Measurements from ENCODE around the gene KCNH2. TPM values are rescaled to one million over a fixed set of nuclear protein-coding genes. Genes with fewer than 3 reads are reported as not detected.

Gene KCNH2
- total RNA-seq, 3 donors from 2014 or later (not counting 1 experiment from before 2014, with no cell fraction given): 0.39 to 0.60 TPM; not detected in 1

- peaks cover 56% of the 10 kb centered on the region for H3K4me1 ChIP-seq (ENCODE audit: control insufficient read depth, insufficient read depth, low read length)
- H3K4me1 Mint-ChIP-seq: peaks cover 6 to 41% of the 10 kb centered on the region in 2 donors
Measured at GRCh38 chr7:151000897-151001495, 22.9 kb upstream of the KCNH2 start.

GRCh38 chr7:150999497-151000230 lies 21.5 kb upstream of the KCNH2 start:
- WGBS (ENCODE audit: insufficient coverage): 37% methylated on average over 5 of the region's 5 CpGs
- intact Hi-C loops (cut with micrococcal nuclease): no loop called here
- H3K27me3 Mint-ChIP-seq (ENCODE audit: low read depth in 2 of 2): peaks cover 0 to 7% of the 10 kb centered on the region in 2 donors
- Histone ChIP-seq H3K4me3 (ENCODE audit: low read length) (no peak overlapping the region), H3K4me1 (ENCODE audit: control insufficient read depth, insufficient read depth, low read length) (peaks cover 62% of the 10 kb centered on the region), H3K9me3 (ENCODE audit: control insufficient read depth, insufficient read depth, low read length) (peaks cover 13% of the 10 kb centered on the region), H3K27ac (ENCODE audit: low read length) (peak overlapping the region; percentile 58), H3K27me3 (ENCODE audit: control insufficient read depth, insufficient read depth, low read length) (no peaks in the 10 kb centered on the region), H3K36me3 (ENCODE audit: control insufficient read depth, insufficient read depth, low read length) (no peaks in the 10 kb centered on the region)
- ATAC-seq (peak; percentile 54 to 73 (median 58)), DNase-seq (peak; percentile 48 to 53)
- no peaks in the 10 kb centered on the region for H3K9me3 Mint-ChIP-seq
- no peak for TF ChIP-seq CTCF (IDR thresholded peaks at IDR 0.05)
- no peaks in the 10 kb centered on the region for H3K36me3 Mint-ChIP-seq
- peaks cover 6 to 41% of the 10 kb centered on the region in 2 donors for H3K4me1 Mint-ChIP-seq
- no peak overlapping the region for H3K4me3 Mint-ChIP-seq
- H3K27ac Mint-ChIP-seq: peak overlapping the region; percentile 30 to 57

More at GRCh38 chr7:151000897-151001495, 22.9 kb upstream of the KCNH2 start:
- Mint-ChIP-seq H3K27me3 (ENCODE audit: low read depth in 2 of 2) (peaks cover 0 to 7% of the 10 kb centered on the region in 2 donors), H3K27ac (peak overlapping the region in 1 of 2 donors; percentile 30), H3K4me3 (no peak overlapping the region), H3K36me3 (no peaks in the 10 kb centered on the region), H3K9me3 (no peaks in the 10 kb centered on the region)
- Histone ChIP-seq H3K4me3 (ENCODE audit: low read length) (no peak overlapping the region), H3K27ac (ENCODE audit: low read length) (no peak overlapping the region), H3K9me3 (ENCODE audit: control insufficient read depth, insufficient read depth, low read length) (peaks cover 13% of the 10 kb centered on the region), H3K27me3 (ENCODE audit: control insufficient read depth, insufficient read depth, low read length) (no peaks in the 10 kb centered on the region), H3K36me3 (ENCODE audit: control insufficient read depth, insufficient read depth, low read length) (no peaks in the 10 kb centered on the region)
- no peak for TF ChIP-seq CTCF (IDR thresholded peaks at IDR 0.05)
- DNase-seq: no peak
- intact Hi-C loops (cut with micrococcal nuclease): no loop called here
- ATAC-seq: no peak
- 64% methylated on average over 10 of the region's 13 CpGs for WGBS (ENCODE audit: insufficient coverage)

- no peaks in the 10 kb centered on the region for H3K36me3 ChIP-seq (ENCODE audit: control insufficient read depth, insufficient read depth, low read length)
- Mint-ChIP-seq H3K4me1 (peaks cover 11 to 44% of the 10 kb centered on the region in 2 donors), H3K27ac (peak overlapping the region in 1 of 2 donors; percentile 57), H3K4me3 (no peak overlapping the region), H3K36me3 (no peaks in the 10 kb centered on the region), H3K9me3 (no peaks in the 10 kb centered on the region), H3K27me3 (ENCODE audit: low read depth in 2 of 2) (peaks cover 0 to 3% of the 10 kb centered on the region in 2 donors)
- no peaks in the 10 kb centered on the region for H3K27me3 ChIP-seq (ENCODE audit: control insufficient read depth, insufficient read depth, low read length)
- H3K4me1 ChIP-seq (ENCODE audit: control insufficient read depth, insufficient read depth, low read length): peaks cover 69% of the 10 kb centered on the region
- peak overlapping the region; percentile 58 for H3K27ac ChIP-seq (ENCODE audit: low read length)
- ATAC-seq (no peak), DNase-seq (no peak)
- no peak overlapping the region for H3K4me3 ChIP-seq (ENCODE audit: low read length)
- 98% methylated on average over 12 of the region's 12 CpGs for WGBS (ENCODE audit: insufficient coverage)
- intact Hi-C loops (cut with micrococcal nuclease): no loop called here
- no peak for TF ChIP-seq CTCF (IDR thresholded peaks at IDR 0.05)
- peaks cover 13% of the 10 kb centered on the region for H3K9me3 ChIP-seq (ENCODE audit: control insufficient read depth, insufficient read depth, low read length)
Measured at GRCh38 chr7:150999001-150999400, 20.9 kb upstream of the KCNH2 start.

Data from natural killer cell (primary cell).